ENCODE data around the gene CENPV. TPM values are rescaled to one million over a fixed set of nuclear protein-coding genes. Genes with fewer than 3 reads are reported as not detected.
A peak's percentile ranks its signal among the peaks of the same experiment; 100 is the strongest.

Gene CENPV
- total RNA-seq, 1 donor from 2014 or later: 24.0 TPM

DNA sequence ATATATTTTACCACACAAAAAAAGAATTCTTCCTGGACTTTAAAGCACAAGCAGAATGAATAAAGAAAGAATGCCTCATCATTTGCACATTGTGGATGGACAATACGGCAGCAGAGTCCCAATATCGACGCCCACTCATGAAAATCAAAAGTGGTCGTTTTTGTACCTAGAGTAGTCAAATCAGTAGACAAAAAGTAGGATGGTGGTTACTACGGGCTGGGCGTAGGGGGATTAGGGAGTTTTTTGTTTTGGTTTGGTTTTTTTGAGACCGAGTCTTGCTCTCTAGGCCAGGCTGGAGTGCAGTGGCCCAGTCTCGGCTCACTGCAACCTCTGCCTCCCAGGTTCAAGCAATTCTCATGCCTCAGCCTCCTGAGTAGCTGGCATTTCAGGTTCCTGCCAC, 8.6 kb upstream of the CENPV start:
- ChIA-PET POLR2A (interaction anchor here (1.4 kb wide), 1 partner anchor 76 kb away, joined by 3 read pairs; no protein-coding TSS in a partner anchor), CTCF (interaction anchor here (6.6 kb wide), 1 partner anchor 160 kb away, joined by 119 read pairs; no protein-coding TSS in a partner anchor)
- ATAC-seq (ENCODE audit: low read depth) (no peak), DNase-seq (no peak)
- intact Hi-C loops (cut with micrococcal nuclease): no loop called here
- Mint-ChIP-seq H3K27me3 (no peaks in the 10 kb centered on the region), H3K9me3 (no peaks in the 10 kb centered on the region), H3K36me3 (ENCODE audit: low read depth) (no peaks in the 10 kb centered on the region), H3K4me3 (no peak overlapping the region), H3K4me1 (peaks cover 4% of the 10 kb centered on the region), H3K27ac (no peak overlapping the region)
- TF ChIP-seq, protein P1, sequence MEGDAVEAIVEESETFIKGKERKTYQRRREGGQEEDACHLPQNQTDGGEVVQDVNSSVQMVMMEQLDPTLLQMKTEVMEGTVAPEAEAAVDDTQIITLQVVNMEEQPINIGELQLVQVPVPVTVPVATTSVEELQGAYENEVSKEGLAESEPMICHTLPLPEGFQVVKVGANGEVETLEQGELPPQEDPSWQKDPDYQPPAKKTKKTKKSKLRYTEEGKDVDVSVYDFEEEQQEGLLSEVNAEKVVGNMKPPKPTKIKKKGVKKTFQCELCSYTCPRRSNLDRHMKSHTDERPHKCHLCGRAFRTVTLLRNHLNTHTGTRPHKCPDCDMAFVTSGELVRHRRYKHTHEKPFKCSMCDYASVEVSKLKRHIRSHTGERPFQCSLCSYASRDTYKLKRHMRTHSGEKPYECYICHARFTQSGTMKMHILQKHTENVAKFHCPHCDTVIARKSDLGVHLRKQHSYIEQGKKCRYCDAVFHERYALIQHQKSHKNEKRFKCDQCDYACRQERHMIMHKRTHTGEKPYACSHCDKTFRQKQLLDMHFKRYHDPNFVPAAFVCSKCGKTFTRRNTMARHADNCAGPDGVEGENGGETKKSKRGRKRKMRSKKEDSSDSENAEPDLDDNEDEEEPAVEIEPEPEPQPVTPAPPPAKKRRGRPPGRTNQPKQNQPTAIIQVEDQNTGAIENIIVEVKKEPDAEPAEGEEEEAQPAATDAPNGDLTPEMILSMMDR (IDR thresholded peaks at IDR 0.05): no peak

DNA sequence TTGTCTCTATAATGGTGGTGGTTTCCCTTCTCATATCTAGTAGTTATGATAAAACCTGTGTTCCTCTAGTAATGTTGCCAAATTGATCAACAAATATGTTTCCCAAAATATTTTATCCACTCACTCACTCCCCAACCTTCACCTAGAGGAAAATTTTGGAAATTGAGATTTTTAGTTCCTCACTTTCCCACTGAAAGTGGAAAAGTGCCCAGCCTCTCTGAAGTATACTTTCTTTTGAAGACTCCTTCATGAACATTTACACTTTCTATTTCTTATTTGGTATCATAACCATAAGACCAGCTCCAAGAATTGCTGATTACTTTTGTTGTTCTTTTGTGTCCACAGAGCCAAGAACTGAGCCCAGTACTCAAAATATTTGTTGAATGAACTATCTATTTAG, 5.1 kb upstream of the CENPV start:
- POLR2A ChIA-PET: no interaction called here
- Mint-ChIP-seq H3K4me1 (peaks cover 5% of the 10 kb centered on the region), H3K4me3 (no peak overlapping the region), H3K27ac (no peak overlapping the region), H3K9me3 (no peaks in the 10 kb centered on the region), H3K27me3 (no peaks in the 10 kb centered on the region), H3K36me3 (ENCODE audit: low read depth) (no peaks in the 10 kb centered on the region)
- DNase-seq (no peak), ATAC-seq (ENCODE audit: low read depth) (no peak)
- TF ChIP-seq, protein P1 (IDR thresholded peaks at IDR 0.05): no peak
- CTCF ChIA-PET: interaction anchor here (1.0 to 1.4 kb wide), 3 partner anchors 57 to 163 kb away, joined by 3 to 5 read pairs (median 3); partner anchors contain the start of gene TRPV2
- intact Hi-C loops (cut with micrococcal nuclease): no loop called here

DNA sequence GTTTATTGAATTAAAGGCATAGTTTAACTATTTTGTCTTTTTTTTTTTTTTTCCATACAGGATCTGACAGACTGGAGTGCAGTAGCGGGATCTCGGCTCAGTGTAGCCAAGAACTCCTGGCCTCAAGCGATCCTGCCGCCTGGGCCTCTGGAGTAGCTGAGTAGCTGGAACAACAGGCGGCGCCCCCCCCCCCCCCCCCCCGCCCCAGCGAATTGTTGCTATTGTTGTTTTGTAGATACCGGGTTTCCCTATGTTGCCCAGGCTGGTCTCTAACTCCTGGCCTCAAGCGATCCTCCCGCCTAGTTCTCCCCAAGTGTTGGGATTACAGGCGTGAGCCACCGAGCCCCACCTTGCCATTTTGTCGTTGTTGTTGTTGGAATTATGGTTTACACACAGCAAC, 1.3 kb upstream of the CENPV start:
- H3K9me3 Mint-ChIP-seq: no peaks in the 10 kb centered on the region
- H3K36me3 Mint-ChIP-seq (ENCODE audit: low read depth): no peaks in the 10 kb centered on the region
- POLR2A ChIA-PET: interaction anchor here (0.6 to 0.9 kb wide), 2 partner anchors 26 to 46 kb away, joined by 6 to 8 read pairs; partner anchors contain the start of gene UBB
- ATAC-seq (ENCODE audit: low read depth): no peak
- intact Hi-C loops (cut with micrococcal nuclease): no loop called here
- no peak overlapping the region for H3K4me3 Mint-ChIP-seq
- CTCF ChIA-PET: interaction anchor here (0.7 to 1.6 kb wide), 2 partner anchors 10 to 68 kb away, joined by 3 to 6 read pairs; no protein-coding TSS in a partner anchor
- no peak overlapping the region for H3K27ac Mint-ChIP-seq
- peaks cover 18% of the 10 kb centered on the region for H3K4me1 Mint-ChIP-seq
- TF ChIP-seq, protein P1 (IDR thresholded peaks at IDR 0.05): no peak
- no peak for DNase-seq
- no peaks in the 10 kb centered on the region for H3K27me3 Mint-ChIP-seq

DNA sequence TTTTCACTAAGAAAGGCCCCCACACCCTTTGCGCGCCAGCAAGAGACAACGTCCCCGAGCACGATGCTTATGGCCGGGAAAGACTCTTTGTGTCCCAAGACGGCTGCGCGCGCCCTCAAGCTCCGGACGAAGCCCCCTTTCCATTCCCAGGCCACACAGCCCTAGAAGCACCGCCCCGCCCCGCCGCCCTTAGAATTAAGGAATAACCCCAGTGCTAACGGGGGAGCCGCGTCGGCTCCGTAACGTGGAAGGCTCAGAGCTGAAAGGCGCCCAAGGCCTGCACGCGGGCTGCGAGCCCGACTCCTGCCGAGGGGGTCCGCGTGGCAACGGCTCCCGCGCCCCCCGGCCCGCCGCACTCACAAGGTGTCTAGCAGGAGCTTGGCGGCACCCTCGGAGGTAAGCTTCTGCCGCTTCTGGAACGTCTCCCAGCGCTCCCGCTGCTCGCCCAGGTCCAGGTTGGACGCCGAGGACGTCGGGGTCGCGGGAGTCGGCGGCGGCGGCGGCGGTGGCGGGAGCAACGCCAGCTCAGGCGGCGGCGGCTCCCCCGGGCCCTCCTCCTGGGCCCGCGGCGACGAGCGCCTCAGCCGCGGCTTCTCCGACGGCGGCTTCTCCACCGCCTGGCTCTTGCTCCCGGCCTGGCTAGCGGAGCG, 477 bp downstream of the CENPV start:
- POLR2A ChIA-PET: interaction anchor here (0.5 to 2.8 kb wide), 11 partner anchors 11 to 183 kb away, joined by 3 to 21 read pairs (median 6); partner anchors contain the start of genes NCOR1, PIGL, TRPV2 and UBB
- DNase-seq (no peak), ATAC-seq (ENCODE audit: low read depth) (peak; percentile 66)

More for the DNA sequence above, 477 bp downstream of the CENPV start:
- TF ChIP-seq, protein P1 (IDR thresholded peaks at IDR 0.05): no peak
- H3K9me3 Mint-ChIP-seq: no peaks in the 10 kb centered on the region
- H3K27ac Mint-ChIP-seq: peak overlapping the region; percentile 41
- intact Hi-C loops (cut with micrococcal nuclease): loop anchor here (1.0 kb wide), 4 partner anchors 29 to 137 kb away; partner anchors contain the start of genes NCOR1 and UBB
- H3K4me3 Mint-ChIP-seq: peak overlapping the region; percentile 90
- H3K27me3 Mint-ChIP-seq: no peaks in the 10 kb centered on the region
- peaks cover 10% of the 10 kb centered on the region for H3K36me3 Mint-ChIP-seq (ENCODE audit: low read depth)
- peaks cover 18% of the 10 kb centered on the region for H3K4me1 Mint-ChIP-seq
- CTCF ChIA-PET: interaction anchor here (0.8 to 4.6 kb wide), 6 partner anchors 11 to 169 kb away, joined by 3 to 36 read pairs (median 8); partner anchors contain the start of gene PIGL
